ENCODE measurements around the gene NCKAP5. TPM values are rescaled to one million over a fixed set of nuclear protein-coding genes. Genes with fewer than 3 reads are reported as not detected.

The NCKAP5 gene
- total RNA-seq, 1 donor from 2014 or later: 2.7 TPM

GRCh38 chr2:132943829-132944228 lies 624.4 kb downstream of the NCKAP5 start:
- DNase-seq (ENCODE audit: low read depth) (peak; percentile 19), FAIRE-seq (no peak)
- Histone ChIP-seq H3K36me3 (ENCODE audit: insufficient read depth, low read length) (no peaks in the 10 kb centered on the region), H3K4me2 (ENCODE audit: low read length) (no peak overlapping the region), H3K4me3 (ENCODE audit: insufficient read depth, low read depth, low read length) (no peak overlapping the region), H3K9me3 (ENCODE audit: insufficient read depth, low read depth, low read length) (no peaks in the 10 kb centered on the region), H3K4me1 (ENCODE audit: insufficient read depth, low read length) (no peaks in the 10 kb centered on the region), H3K27me3 (ENCODE audit: insufficient read depth, low read length) (no peaks in the 10 kb centered on the region), H4K20me1 (ENCODE audit: insufficient read depth, low read length) (no peaks in the 10 kb centered on the region), H2AFZ (ENCODE audit: low read depth, low read length) (no peak overlapping the region), H3K27ac (ENCODE audit: low read depth, low read length) (no peak overlapping the region), H3K9ac (ENCODE audit: low read length) (no peak overlapping the region), H3K79me2 (ENCODE audit: insufficient read depth, low read length) (no peaks in the 10 kb centered on the region)
- Mint-ChIP-seq H3K27me3 (ENCODE audit: low read depth, unreplicated experiment) (peaks cover 3% of the 10 kb centered on the region), H3K27ac (ENCODE audit: unreplicated experiment) (no peak overlapping the region), H3K36me3 (ENCODE audit: low read depth, unreplicated experiment) (no peaks in the 10 kb centered on the region), H3K4me1 (ENCODE audit: low read depth, unreplicated experiment) (no peaks in the 10 kb centered on the region), H3K9me3 (ENCODE audit: unreplicated experiment) (peaks cover 3% of the 10 kb centered on the region), H3K4me3 (ENCODE audit: unreplicated experiment) (no peak overlapping the region)
- TF ChIP-seq CTCF (IDR thresholded peaks at IDR 0.05; ENCODE audit: insufficient read depth, low read depth, low read length) (no peak), EZH2 (IDR thresholded peaks at IDR 0.05; ENCODE audit: insufficient read depth, low read length) (no peak)

DNA sequence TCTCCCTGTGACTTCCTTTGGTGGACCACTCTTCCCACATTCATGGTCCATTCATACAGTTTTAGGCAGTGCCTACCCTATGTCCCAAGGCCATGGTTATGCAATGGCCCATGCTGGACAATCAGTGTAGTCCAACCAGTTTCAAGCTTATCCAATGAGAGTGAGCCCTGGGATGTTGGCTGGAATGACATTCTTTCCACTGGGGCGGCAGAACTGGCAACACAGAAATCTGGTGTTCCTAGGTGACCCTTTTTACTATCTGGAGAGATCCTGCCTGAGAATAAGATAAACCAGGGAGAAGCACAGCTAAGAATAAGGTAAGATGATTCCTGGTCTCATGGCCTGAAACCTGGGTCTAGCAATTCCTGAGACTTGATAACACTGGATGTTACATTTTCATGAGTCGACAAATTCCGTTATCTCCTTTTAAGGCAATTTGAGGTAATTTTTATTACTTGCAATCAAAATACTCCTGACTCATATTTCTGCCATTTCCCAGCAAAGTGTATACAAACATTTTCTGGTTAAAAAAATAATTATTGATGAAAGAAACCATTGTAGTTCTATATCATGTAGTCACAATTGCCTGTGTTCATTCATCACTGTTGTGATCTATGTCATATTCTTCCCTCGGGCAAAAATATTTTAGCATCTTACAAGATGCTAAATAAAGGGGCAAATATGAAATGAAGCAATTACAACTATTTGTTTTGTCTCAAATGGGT lies 626.8 kb downstream of the NCKAP5 start:
- H3K27ac ChIP-seq (ENCODE audit: low read depth, low read length): no peak overlapping the region
- Mint-ChIP-seq H3K4me1 (ENCODE audit: low read depth, unreplicated experiment) (peaks cover 2% of the 10 kb centered on the region), H3K27ac (ENCODE audit: unreplicated experiment) (no peak overlapping the region), H3K27me3 (ENCODE audit: low read depth, unreplicated experiment) (no peaks in the 10 kb centered on the region), H3K4me3 (ENCODE audit: unreplicated experiment) (no peak overlapping the region), H3K9me3 (ENCODE audit: unreplicated experiment) (peaks cover 3% of the 10 kb centered on the region), H3K36me3 (ENCODE audit: low read depth, unreplicated experiment) (no peaks in the 10 kb centered on the region)
- no peak for FAIRE-seq
- H3K79me2 ChIP-seq (ENCODE audit: insufficient read depth, low read length): no peaks in the 10 kb centered on the region
- no peak for DNase-seq (ENCODE audit: low read depth)
- no peaks in the 10 kb centered on the region for H3K4me1 ChIP-seq (ENCODE audit: insufficient read depth, low read length)
- no peaks in the 10 kb centered on the region for H3K9me3 ChIP-seq (ENCODE audit: insufficient read depth, low read depth, low read length)
- no peak overlapping the region for H3K4me2 ChIP-seq (ENCODE audit: low read length)
- no peak overlapping the region for H3K9ac ChIP-seq (ENCODE audit: low read length)
- H3K27me3 ChIP-seq (ENCODE audit: insufficient read depth, low read length): no peaks in the 10 kb centered on the region
- H4K20me1 ChIP-seq (ENCODE audit: insufficient read depth, low read length): no peaks in the 10 kb centered on the region
- H3K36me3 ChIP-seq (ENCODE audit: insufficient read depth, low read length): no peaks in the 10 kb centered on the region
- H3K4me3 ChIP-seq (ENCODE audit: insufficient read depth, low read depth, low read length): no peak overlapping the region
- TF ChIP-seq EZH2 (IDR thresholded peaks at IDR 0.05; ENCODE audit: insufficient read depth, low read length) (no peak), CTCF (IDR thresholded peaks at IDR 0.05; ENCODE audit: insufficient read depth, low read depth, low read length) (no peak)
- H2AFZ ChIP-seq (ENCODE audit: low read depth, low read length): no peak overlapping the region

DNA sequence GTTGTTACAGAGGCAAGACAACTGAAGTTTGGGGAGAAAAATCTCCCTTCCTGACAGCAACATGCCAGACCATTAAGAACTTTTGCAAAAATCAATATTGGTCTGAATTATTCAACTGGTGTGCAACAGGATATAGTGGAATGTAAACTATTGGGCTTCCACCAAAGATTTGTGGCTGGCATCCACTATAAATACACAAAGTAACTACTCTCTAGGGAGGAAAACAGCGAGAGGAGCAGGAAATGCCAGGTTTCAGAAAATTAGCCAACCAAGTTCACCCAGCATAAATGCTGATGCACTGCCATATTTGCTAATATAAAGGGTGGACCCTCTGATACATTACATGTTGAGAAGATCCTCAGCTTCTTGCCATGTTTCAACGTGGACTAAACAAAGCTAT lies 630.6 kb downstream of the NCKAP5 start:
- no peak overlapping the region for H3K4me2 ChIP-seq (ENCODE audit: low read length)
- no peak overlapping the region for H3K9ac ChIP-seq (ENCODE audit: low read length)
- no peak overlapping the region for H3K4me3 Mint-ChIP-seq (ENCODE audit: unreplicated experiment)
- TF ChIP-seq CTCF (IDR thresholded peaks at IDR 0.05; ENCODE audit: insufficient read depth, low read depth, low read length): no peak
- TF ChIP-seq EZH2 (IDR thresholded peaks at IDR 0.05; ENCODE audit: insufficient read depth, low read length): no peak
- H3K27ac ChIP-seq (ENCODE audit: low read depth, low read length): no peak overlapping the region
- H4K20me1 ChIP-seq (ENCODE audit: insufficient read depth, low read length): no peaks in the 10 kb centered on the region
- FAIRE-seq (no peak), DNase-seq (ENCODE audit: low read depth) (peak; percentile 44)
- no peaks in the 10 kb centered on the region for H3K4me1 ChIP-seq (ENCODE audit: insufficient read depth, low read length)
- no peak overlapping the region for H3K27ac Mint-ChIP-seq (ENCODE audit: unreplicated experiment)
- H3K4me3 ChIP-seq (ENCODE audit: insufficient read depth, low read depth, low read length): no peak overlapping the region
- H3K27me3 ChIP-seq (ENCODE audit: insufficient read depth, low read length): no peaks in the 10 kb centered on the region
- H3K36me3 ChIP-seq (ENCODE audit: insufficient read depth, low read length): no peaks in the 10 kb centered on the region
- peaks cover 4% of the 10 kb centered on the region for H3K4me1 Mint-ChIP-seq (ENCODE audit: low read depth, unreplicated experiment)
- no peak overlapping the region for H2AFZ ChIP-seq (ENCODE audit: low read depth, low read length)
- no peaks in the 10 kb centered on the region for H3K36me3 Mint-ChIP-seq (ENCODE audit: low read depth, unreplicated experiment)
- no peaks in the 10 kb centered on the region for H3K27me3 Mint-ChIP-seq (ENCODE audit: low read depth, unreplicated experiment)
- H3K79me2 ChIP-seq (ENCODE audit: insufficient read depth, low read length): no peaks in the 10 kb centered on the region
- no peaks in the 10 kb centered on the region for H3K9me3 ChIP-seq (ENCODE audit: insufficient read depth, low read depth, low read length)
- H3K9me3 Mint-ChIP-seq (ENCODE audit: unreplicated experiment): no peaks in the 10 kb centered on the region
